Measurements from ENCODE around the gene UBXN7.

GRCh38 chr3:196355668-196356067, 76.6 kb downstream of the UBXN7 start:
- TF ChIP-seq EZH2phosphoT487 (conservative IDR thresholded peaks at IDR 0.05; ENCODE audit: low read length) (no peak), CTCF (IDR thresholded peaks at IDR 0.05; ENCODE audit: insufficient read depth, low read length, poor library complexity, severe bottlenecking) (no peak)
